HG03159 (cell line): ENCODE data around the gene DLX2.

Experiments
- ATAC-seq: cut with Tn5 transposase; IDR thresholded peaks from one replicate; pipeline ENCODE4 v1.9.1; 2021; ENCODE audit warnings: mild to moderate bottlenecking, moderate library complexity; ENCODE audit not compliant: unreplicated experiment

The DLX2 gene

GRCh38 chr2:172056293-172056692, 46.4 kb downstream of the DLX2 start:
- no peak for ATAC-seq

DNA sequence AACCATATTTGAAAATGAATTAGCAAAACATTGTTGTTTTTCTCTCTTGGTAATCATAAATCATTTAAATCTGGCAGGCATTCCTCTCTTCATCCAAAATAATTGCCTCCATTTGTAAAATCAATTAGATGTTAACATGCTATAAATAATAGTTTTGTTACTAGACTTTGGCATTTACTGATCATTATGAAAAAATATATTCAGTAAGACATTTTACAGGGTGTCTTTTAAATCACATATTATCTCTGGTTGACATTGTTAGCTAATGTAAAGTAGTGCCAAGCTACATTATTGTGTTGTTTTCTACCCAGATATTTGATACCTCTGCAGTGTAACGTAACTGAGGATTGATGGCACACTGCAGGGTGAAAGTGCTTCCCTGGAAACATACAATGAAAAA, 49.2 kb downstream of the DLX2 start:
- ATAC-seq, result no peak

DNA sequence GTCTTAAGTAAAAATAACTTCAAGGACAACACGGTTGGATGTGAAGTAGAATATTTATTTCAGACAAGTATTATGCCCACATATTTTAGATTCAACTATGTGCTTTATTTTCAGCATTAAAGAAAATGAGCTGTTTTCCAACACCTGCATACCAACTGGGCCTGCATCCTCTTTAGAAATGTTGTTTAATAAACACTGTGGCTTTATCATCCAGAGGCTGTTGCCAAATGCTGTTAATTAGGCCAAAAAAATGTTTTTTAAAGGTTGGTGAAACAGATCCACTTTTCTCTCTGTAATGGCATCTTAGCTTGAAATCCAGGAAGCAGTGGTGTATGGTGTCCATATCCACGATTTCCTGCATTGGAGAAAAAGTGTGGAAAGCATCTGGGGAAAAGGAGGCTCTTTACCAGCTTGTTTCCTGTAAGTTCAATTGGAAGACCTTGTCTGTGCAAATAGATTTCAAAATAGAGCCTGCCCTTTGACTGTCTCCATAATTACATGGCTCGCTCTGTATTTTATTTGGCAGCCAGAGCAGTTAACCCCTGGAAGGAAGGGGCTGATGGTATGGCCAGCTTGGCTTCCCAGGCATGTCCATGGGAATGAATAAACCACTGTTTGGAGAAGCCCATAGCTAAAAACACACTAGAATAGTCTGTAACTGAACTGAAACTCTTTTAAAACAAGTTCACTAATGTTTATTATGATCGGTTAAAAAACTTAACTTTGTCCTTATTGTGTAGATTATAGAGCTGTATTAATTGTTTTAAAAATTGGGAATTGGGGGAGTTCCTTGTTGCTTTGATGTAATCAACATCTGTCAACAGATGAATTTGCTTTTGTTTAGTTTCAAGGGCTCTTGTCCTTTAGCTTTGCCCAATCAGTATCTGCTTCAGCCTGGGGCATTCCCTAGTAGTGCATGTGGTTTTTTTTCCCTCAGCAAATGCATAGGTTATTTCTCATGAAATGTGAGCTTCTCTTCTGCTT, 50.4 kb downstream of the DLX2 start:
- ATAC-seq, result no peak

DNA sequence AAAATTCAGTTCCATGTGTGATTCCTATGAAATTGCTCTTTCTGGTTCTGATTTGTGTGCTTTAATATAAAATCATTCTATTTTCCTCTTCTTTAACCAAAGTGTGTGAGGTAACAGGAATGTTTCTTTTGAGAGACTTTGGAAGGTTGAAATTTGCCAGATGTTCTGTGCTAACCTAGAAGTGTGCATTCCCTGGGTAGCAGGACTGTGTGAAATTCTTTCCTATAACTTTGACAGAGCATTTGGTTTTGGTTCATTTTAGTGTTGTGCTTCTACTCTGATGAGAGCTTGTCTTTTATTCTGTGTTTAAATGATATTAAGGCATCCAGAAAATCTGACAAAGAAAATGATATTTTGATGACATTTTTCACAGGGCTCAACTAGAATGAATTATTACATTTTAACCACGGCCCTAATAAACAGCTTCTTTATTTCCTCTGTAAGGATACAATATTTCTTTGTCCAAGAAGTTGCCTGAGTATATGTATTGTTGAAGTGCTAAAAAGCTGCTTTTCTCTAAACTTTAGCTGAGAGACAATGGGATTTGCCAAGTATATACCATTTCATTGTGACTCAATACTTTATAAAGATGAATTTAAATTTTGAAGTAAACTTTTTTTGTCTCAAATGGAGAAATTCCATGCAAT, 52.1 kb downstream of the DLX2 start:
- no peak for ATAC-seq

DNA sequence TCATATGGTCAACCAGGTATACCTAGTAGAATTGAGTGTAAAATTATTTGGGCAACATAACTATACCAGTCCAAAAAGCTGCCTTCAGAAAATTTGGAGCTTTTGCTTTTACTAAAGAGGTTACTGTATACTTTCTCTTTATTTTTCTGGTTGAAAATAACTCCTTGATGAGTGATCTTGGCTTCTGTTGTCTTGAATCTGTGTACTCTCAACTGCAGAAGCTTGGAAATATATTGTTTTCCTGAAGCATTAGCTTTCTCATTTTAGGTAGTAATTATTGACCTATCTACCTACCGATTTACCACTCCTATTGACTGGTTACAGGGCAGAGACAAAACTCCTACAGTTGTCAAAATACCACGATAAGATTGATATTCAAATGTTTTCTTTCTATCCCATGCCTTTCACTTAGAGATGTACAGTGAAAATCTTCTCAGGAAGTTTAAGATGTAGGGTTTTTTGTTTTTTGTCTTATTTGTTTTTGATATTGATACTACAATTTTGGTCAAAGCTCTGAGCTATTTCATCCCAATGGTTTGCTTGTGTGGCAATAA, 53.1 kb downstream of the DLX2 start:
- no peak for ATAC-seq
